Activated CD4-positive, CD25-positive, alpha-beta regulatory T cell treated with anti-CD3 and anti-CD28 coated beads, Interleukin-2, amount 50 U/mL, for 16 hours (primary cell): ENCODE measurements around the gene DNAJC27.
"Not testable (repeated sequence)": the region's sequence is repeated elsewhere in the genome, so short reads cannot be mapped to it uniquely, and the experiment has no call there.

Experiments used
- DNase-seq: peaks from one replicate; pipeline ENCODE4 v3.0.0-alpha.2; 2020; ENCODE audit warnings: low read depth, low spot score

Gene DNAJC27

GRCh38 chr2:24971536-24972314, at the start of gene DNAJC27:
DNAJC27 (minus strand) TSS chr2:24971955; CDS start chr2:24971904, 51 bp downstream.
- DNase-seq, result peak; percentile 90

- no peak for DNase-seq
These were observed 46.9 kb upstream of the DNAJC27 start for GRCh38 chr2:25018681-25019080.

- DNase-seq, result no peak
These were observed 42.9 kb upstream of the DNAJC27 start for GRCh38 chr2:25014631-25015030.

- not testable (repeated sequence) for DNase-seq
These were observed 39.6 kb upstream of the DNAJC27 start for GRCh38 chr2:25011342-25011741.

GRCh38 chr2:25009954-25010353, 38.2 kb upstream of the DNAJC27 start:
- no peak for DNase-seq

GRCh38 chr2:25002066-25002465, 30.3 kb upstream of the DNAJC27 start:
- no peak for DNase-seq

- DNase-seq, result no peak
These were observed 29.5 kb upstream of the DNAJC27 start for GRCh38 chr2:25001325-25001637.

GRCh38 chr2:25000503-25001324, 29.0 kb upstream of the DNAJC27 start:
- no peak for DNase-seq

- no peak for DNase-seq
These were observed 28.3 kb upstream of the DNAJC27 start for GRCh38 chr2:25000036-25000435.

- DNase-seq, result not testable (repeated sequence)
These were observed 27.3 kb upstream of the DNAJC27 start for GRCh38 chr2:24999097-24999496.

GRCh38 chr2:24994146-24994724, 22.5 kb upstream of the DNAJC27 start:
- no peak for DNase-seq

- no peak for DNase-seq
These were observed 21.8 kb upstream of the DNAJC27 start for GRCh38 chr2:24993406-24994145.

GRCh38 chr2:24986372-24986771, 14.6 kb upstream of the DNAJC27 start:
- no peak for DNase-seq

- DNase-seq, result no peak
These were observed 13.8 kb upstream of the DNAJC27 start for GRCh38 chr2:24985511-24985910.

- no peak for DNase-seq
These were observed 13.2 kb upstream of the DNAJC27 start for GRCh38 chr2:24984912-24985311.

GRCh38 chr2:24981411-24982136, 9.8 kb upstream of the DNAJC27 start:
- DNase-seq, result no peak

GRCh38 chr2:24978661-24979060, 6.9 kb upstream of the DNAJC27 start:
- DNase-seq, result no peak

GRCh38 chr2:24977631-24978030, 5.9 kb upstream of the DNAJC27 start:
- DNase-seq, result no peak

- DNase-seq, result no peak
These were observed 2.1 kb upstream of the DNAJC27 start for GRCh38 chr2:24973812-24974211.

- DNase-seq, result peak; percentile 4
These were observed 683 bp upstream of the DNAJC27 start for GRCh38 chr2:24972315-24972961.

- no peak for DNase-seq
These were observed 544 bp downstream of the DNAJC27 start for GRCh38 chr2:24971286-24971535.
